Heart left ventricle (tissue), 13 donors: Measurements from ENCODE around the gene PSKH1.

ENCODE experiments used
- POLR2A ChIP-seq, 2 donors: fragments of 450-650 bp; IDR thresholded peaks; one replicate each; pipeline ENCODE4 v1.6.1; 2017; ENCODE audit warnings: antibody characterized with exemption in 2 of 2, mild to moderate bottlenecking in 2 of 2, moderate library complexity in 2 of 2
- TF ChIP-seq, protein P1 (sequence below), 12 donors: fragments of 200-600 bp; sonication (generic) in 4 of 12; IDR thresholded peaks; one replicate each; pipeline versions ENCODE4 v1.5.0 to v1.8.0; 2018 to 2022; ENCODE audit warnings: antibody characterized with exemption in 12 of 12, mild to moderate bottlenecking in 5 of 12
- donor health status: ischemic (EF 13 %, LVEDD 7.1; RV severe dilation, severe dysfunction).
- donor health status: DM: no; HTN: yes; CAD: no.
- donor health status: DM: no; HTN: no; CAD: no.
- donor health status: ischemic (EF 25% LVEDD 6.9; RV normal size, moderate dysfunction).
- donor health status: ischemic (EF 25% LVEDD 5.7; RV mildly dilated, moderate dysfunction).
- donor health status: ischemic (EF 35%, LVEDD 5.7; RV mildly dilated, moderate dysfunction).
- donor health status: nonischemic (EF 11% LVEDD 7.7; RV severe dilation, severe dysfunction).
- donor health status: DM: yes; HTN: yes; CAD: no.
- donor health status: PGD.
- donor health status: ischemic (EF 29% LVEDD 5.4; RV normal size, mild dysfunction).
- donor health status: nonischemic (EF 23%, LVEDD 6.1; RV moderate dilation, normal function).

GRCh38 chr16:67963292-67963661, 70.2 kb downstream of the PSKH1 start:
- TF ChIP-seq POLR2A (IDR thresholded peaks at IDR 0.05): no peak
- TF ChIP-seq, protein P1, sequence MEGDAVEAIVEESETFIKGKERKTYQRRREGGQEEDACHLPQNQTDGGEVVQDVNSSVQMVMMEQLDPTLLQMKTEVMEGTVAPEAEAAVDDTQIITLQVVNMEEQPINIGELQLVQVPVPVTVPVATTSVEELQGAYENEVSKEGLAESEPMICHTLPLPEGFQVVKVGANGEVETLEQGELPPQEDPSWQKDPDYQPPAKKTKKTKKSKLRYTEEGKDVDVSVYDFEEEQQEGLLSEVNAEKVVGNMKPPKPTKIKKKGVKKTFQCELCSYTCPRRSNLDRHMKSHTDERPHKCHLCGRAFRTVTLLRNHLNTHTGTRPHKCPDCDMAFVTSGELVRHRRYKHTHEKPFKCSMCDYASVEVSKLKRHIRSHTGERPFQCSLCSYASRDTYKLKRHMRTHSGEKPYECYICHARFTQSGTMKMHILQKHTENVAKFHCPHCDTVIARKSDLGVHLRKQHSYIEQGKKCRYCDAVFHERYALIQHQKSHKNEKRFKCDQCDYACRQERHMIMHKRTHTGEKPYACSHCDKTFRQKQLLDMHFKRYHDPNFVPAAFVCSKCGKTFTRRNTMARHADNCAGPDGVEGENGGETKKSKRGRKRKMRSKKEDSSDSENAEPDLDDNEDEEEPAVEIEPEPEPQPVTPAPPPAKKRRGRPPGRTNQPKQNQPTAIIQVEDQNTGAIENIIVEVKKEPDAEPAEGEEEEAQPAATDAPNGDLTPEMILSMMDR (IDR thresholded peaks at IDR 0.05): no peak
